HG03442 (cell line): ENCODE results near the gene MDH1B.

Experiments
- ATAC-seq: cut with Tn5 transposase; IDR thresholded peaks from one replicate; pipeline ENCODE4 v1.9.1; 2021; ENCODE audit warnings: mild to moderate bottlenecking, moderate library complexity; ENCODE audit not compliant: unreplicated experiment

MDH1B gene

DNA sequence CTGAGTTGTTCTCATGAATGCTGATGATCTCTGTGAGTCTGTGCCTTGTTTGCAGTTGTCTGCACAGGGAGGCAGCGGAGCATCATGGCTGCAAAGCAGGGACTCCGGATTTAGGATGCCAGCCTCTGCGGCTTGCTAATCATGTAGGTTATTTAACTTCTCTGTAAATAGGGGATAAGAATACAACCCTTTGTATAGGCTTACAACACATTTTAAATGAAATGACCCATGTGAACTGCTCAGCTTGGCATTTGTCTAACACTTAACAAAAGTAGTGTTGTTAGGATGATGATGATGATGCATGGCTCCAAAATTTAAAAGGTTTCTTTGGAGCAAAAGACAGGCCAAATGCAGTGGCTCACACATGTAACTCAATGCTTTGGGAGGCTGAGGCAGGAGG, 66.3 kb downstream of the MDH1B start:
- ATAC-seq: no peak

DNA sequence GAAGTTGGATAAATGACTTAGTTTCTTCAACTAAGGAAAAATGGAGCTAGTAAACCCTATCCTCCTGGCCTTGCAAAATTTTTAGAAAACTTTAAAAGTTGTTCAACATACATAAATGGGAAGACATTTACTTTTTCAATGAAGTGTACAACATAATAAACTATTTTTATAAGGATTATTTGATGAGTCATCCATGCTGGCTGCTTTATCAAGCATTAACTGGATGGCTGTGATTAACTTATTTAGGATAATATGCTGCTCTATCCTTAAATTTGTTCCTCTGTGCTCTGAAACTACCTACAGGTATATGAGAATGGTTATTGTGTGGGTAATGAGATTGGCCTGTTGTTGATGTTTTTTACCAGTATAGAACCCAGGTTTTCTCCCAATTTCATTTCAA, 68.2 kb downstream of the MDH1B start:
- ATAC-seq: no peak

DNA sequence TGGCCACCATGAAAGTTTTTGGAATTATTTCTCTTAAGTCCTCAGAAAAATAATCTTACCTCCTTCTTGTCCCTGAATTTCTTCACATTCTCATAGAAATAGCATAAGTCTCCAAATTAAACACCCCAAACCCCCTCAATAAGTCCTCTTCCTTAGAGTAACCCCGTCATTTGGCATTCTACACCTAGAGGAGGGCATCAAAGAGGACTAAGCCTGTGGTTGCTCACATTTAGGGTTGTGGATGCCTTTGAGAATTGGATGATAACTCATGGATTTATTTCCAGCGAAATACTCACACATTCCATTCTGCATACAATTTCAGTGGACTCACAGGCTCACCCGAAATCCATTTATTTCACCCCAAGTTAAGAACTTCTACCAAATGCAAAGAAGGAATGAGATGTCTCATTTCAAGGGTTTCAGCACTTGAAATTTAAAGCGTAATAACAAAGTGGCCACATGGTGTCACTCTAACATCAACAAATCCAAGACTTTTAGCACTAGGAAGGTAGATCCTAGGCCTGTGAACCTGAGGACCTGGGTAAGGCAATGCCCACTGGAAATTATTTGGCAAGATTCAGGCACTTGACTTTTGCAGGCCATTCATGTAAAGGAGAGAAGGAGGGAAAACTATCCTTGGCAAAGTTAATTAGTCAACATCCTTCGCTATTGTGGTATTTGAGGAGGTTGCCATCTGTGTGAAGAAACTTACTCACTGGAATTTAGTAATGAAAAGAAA, 71.6 kb downstream of the MDH1B start:
- peak; percentile 72 for ATAC-seq

DNA sequence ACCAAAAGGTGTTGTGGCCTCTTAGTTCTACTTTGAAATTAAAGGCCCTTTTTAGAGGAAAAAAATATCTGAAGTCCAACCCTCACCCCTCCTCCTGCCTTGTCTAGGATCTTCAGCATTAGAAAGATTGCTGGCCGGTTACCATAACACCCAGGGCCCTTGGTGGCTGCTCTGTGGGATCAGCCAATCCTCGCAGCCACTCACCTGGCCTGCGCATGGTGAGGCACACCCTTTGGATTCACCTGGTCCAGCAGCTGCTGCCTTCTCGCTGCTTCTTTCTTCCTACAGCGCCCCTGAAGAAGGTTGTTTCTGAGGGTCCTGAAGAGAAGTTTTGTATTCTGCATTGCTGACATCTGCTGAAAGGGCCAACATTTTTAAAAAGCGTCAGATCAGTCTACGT, 72.2 kb downstream of the MDH1B start:
- no peak for ATAC-seq

DNA sequence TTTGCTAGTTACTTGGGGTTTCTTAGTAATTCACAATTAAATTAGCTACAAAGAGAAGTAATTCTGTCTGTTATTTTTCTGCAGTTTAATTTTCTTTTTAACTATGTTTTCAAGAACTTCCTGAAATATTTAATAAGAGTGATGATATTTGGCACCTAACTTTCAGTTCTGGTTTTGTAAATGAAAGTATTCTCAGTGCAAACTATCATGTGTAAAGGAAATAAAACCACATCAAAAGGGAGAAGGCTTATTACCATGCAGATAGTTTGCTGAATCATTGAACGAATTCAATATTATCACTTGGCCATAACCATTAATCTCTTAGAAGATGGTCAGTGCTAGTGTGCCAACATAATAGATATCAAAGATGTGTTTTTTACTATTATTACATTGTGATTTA, 76.1 kb downstream of the MDH1B start:
- ATAC-seq: no peak

- ATAC-seq: no peak
These were observed 76.7 kb downstream of the MDH1B start for GRCh38 chr2:206688453-206688852.
